Activated CD4-positive, alpha-beta T cell treated with anti-CD3 and anti-CD28 coated beads, Interleukin-2, amount 50 U/mL, for 24 hours (primary cell): ENCODE data around the gene ELMOD3.

ENCODE experiments used
- DNase-seq, 2 donors: peaks; one replicate each; pipeline ENCODE4 v3.0.0-alpha.2; 2020; ENCODE audit warnings: low read depth in 1 of 2, low spot score in 1 of 2

The ELMOD3 gene

GRCh38 chr2:85439986-85440385 lies 85.4 kb downstream of the ELMOD3 start:
- DNase-seq = no peak

DNA sequence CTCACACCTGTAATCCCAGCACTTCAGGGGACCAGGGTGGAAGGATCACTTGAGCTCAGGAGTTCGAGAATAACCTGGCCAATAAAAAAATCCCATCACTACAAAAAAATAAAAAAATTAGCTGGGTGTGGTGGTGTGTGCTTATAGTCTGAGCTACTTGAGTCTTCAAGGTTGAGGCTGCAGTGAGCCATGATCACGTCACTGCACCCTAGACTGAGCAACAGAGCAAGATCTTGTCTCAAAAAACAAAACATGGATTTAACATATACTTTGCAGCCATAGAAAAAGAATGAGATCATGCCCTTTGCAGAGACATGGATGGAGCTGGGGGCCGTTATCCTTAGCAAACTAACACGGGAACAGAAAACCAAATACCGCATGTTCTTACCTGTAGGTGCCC lies 86.2 kb downstream of the ELMOD3 start:
- DNase-seq = no peak
